NB4 (cell line): ENCODE measurements around the gene LRRC3B.

Source experiments
- DNase-seq: peaks from one replicate; pipeline ENCODE4 v3.0.0; 2010; ENCODE audit warnings: low read depth
- H3K4me3 ChIP-seq: one replicate; pipeline ENCODE4 v1.5.1; 2011; ENCODE audit warnings: mild to moderate bottlenecking, low read depth, low read length, moderate library complexity
- CTCF ChIP-seq: IDR thresholded peaks from one replicate; pipeline ENCODE4 v1.5.1; 2012; ENCODE audit warnings: low read depth, low read length
- MAX ChIP-seq: IDR thresholded peaks from 2 replicates; pipeline ENCODE4 v1.6.1; 2011; ENCODE audit warnings: low read depth, low read length
- MYC ChIP-seq: IDR thresholded peaks from 2 replicates; pipeline ENCODE4 v1.6.1; 2011; ENCODE audit warnings: low read depth, low read length
- POLR2A ChIP-seq: IDR thresholded peaks from 2 replicates; pipeline ENCODE4 v1.6.1; 2011; ENCODE audit warnings: mild to moderate bottlenecking; ENCODE audit not compliant: insufficient read length; ENCODE audit errors: extremely low read depth

The LRRC3B gene

DNA sequence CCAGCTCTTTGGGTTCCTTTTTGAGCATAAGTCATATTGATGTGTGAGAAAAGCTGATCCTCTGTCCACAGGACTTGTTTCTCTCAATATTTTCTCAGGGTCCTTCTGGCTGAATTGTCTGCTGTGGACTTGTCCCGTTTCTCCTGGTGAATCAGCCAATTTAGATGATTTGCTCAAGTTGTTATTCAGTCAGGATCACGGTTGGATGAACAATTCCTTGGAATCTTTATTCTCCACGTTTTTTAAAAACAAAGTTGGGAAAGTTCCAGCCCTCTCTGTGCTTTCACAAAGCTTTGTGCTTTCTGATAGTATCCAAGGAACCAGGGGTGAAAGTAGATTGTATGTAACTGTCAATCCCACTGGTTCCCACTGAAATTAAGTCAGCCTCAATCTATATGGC is 61.3 kb downstream of the LRRC3B start:
- TF ChIP-seq POLR2A, result no peak
- no peak for TF ChIP-seq CTCF
- TF ChIP-seq MAX, result no peak
- no peak for TF ChIP-seq MYC
- no peak for DNase-seq
- no peak overlapping the region for H3K4me3 ChIP-seq

DNA sequence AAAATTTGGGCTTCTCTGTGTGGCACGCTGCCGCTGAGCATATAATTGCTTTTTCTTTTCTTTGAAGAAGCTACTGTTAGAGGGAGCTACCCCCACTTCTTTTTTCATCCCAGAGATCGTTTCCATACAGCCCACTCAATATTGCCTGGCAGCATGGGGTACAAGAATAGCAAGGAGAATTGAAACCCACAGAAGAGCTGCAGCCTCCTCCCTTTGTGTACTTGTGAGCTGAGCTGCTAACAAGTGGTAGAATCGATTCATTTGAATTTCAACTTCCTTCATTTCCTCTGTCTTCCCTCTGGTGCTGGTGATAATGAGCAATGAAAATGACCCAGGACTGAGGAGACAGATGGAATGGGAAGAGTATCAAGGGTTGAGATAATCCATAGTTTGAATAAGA is 64.9 kb downstream of the LRRC3B start:
- H3K4me3 ChIP-seq, result no peak overlapping the region
- DNase-seq, result no peak
- TF ChIP-seq POLR2A, result no peak
- no peak for TF ChIP-seq MAX
- TF ChIP-seq CTCF, result no peak
- no peak for TF ChIP-seq MYC

DNA sequence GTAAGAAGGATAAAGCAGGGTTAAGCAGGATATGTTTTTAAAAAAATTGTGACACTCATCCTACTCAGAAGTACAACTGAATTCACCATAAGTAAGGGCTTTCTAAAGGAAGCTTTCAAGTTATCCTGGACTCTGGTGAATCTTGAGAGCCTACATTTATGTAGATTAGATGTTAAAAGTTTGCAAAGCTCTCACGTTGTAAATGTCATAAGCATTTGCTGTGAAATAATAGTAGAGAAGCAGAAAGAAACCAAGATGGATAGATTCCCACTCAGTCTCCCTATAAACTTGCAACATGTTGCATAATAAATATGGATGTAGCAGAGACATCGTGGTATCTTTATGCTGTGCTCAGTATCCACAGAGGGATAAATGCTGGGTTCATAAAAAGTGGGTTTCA is 77.0 kb downstream of the LRRC3B start:
- TF ChIP-seq CTCF (no peak), MYC (no peak), POLR2A (no peak), MAX (no peak)
- no peak overlapping the region for H3K4me3 ChIP-seq
- no peak for DNase-seq

DNA sequence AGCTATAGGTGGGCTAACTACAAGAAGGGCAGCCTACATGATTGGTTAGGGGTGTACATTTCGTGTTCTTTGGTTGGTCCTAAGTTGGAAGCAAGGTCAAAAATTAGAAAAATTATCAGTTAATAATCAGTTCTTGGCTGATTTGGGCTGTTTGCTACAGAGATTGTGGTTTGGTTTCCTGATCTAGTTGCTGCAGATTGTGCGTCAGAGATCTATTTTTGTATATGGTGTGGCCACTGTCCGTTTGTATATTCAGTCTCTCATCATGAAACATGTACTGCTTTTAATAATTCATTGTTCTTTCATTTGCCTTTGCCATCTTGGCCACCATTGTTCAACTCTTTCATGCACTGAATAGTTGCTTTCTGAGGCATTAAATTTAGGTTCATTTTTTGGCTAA is 80.9 kb downstream of the LRRC3B start:
- TF ChIP-seq POLR2A (no peak), CTCF (no peak), MYC (no peak)
- DNase-seq, result no peak
- no peak overlapping the region for H3K4me3 ChIP-seq

DNA sequence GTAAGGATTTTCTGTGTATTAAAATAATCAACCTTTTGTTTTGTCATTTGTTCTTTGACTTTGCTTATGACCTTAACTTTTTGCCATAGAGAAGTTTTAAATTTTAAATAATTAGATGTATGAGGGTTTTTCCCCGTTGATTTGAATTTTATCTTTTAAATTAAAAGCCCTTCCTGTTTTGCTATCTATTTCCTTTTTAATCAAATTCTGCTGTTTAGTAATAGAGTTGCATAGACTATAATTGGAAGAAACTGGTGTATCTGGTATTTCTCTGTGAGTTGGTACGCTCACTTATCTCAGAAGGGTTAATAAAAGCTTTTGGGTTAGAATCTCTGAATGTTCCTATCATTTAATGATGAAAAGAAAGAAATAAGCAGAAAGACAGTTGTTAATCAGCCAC is 82.2 kb downstream of the LRRC3B start:
- no peak for TF ChIP-seq MAX
- TF ChIP-seq MYC, result no peak
- TF ChIP-seq POLR2A, result no peak
- no peak for TF ChIP-seq CTCF
- DNase-seq, result no peak
- no peak overlapping the region for H3K4me3 ChIP-seq

DNA sequence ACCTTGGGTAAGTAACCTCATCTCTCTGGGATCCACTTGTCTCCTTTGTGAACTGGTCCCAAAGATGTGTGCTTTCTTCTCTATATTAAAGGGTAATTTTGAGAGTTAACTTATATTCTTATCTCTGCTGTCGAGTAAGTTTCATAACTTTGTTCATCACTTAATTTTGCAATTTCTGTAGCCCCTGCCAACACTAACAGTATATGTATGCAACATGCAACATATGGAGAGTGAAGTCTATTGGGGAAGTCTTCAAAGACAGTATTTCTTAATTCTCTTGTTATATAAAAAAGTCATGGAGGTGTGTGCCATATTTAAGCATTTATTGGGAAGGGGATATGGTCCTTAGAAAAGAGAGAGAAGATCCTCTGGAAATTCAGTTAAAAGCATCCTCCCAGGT is 85.9 kb downstream of the LRRC3B start:
- no peak for DNase-seq
- TF ChIP-seq CTCF (no peak), MAX (no peak), POLR2A (no peak), MYC (no peak)

More for the DNA sequence above, 85.9 kb downstream of the LRRC3B start:
- no peak overlapping the region for H3K4me3 ChIP-seq
